AG10803 (cell line): Measurements from ENCODE around the gene DDX20.

ENCODE experiments used
- DNase-seq: peaks from one replicate; pipeline ENCODE4 v3.0.0; 2010; ENCODE audit warnings: low read depth
- H3K4me3 ChIP-seq: 2 replicates; pipeline ENCODE4 v1.5.1; 2011; ENCODE audit warnings: mild to moderate bottlenecking, low read length, control low read depth
- CTCF ChIP-seq: conservative IDR thresholded peaks from 2 replicates; pipeline ENCODE4 v1.5.1; 2011; ENCODE audit warnings: mild to moderate bottlenecking, low read length, control low read depth, inconsistent platforms

Gene DDX20

GRCh38 chr1:111725192-111725591 is 30.5 kb upstream of the DDX20 start:
- no peak for DNase-seq
- H3K4me3 ChIP-seq: no peak overlapping the region
- TF ChIP-seq CTCF: no peak

DNA sequence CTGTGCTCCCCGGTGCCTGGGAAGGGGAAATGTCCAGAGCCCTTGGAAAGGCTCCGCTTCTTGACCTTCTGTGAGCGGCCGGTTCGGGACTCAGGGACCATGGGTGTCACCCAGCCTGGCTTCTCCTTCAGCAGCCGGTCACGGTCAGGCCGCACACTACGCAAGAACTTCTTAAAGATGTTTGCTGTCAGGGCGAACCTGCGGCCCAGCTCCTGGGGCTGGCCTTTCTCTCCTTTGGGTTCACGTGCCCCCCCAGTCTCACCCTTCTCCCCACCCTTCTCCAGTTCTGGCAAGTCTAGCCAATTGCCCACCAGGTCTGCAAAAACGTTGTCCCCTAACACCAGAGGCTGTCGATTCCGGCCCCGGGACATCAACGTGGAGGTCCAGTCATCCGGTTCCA is 28.6 kb upstream of the DDX20 start:
- no peak for DNase-seq
- H3K4me3 ChIP-seq: no peak overlapping the region
- TF ChIP-seq CTCF: no peak

GRCh38 chr1:111729271-111729921 is 26.3 kb upstream of the DDX20 start:
- no peak for TF ChIP-seq CTCF
- DNase-seq: no peak
- no peak overlapping the region for H3K4me3 ChIP-seq

DNA sequence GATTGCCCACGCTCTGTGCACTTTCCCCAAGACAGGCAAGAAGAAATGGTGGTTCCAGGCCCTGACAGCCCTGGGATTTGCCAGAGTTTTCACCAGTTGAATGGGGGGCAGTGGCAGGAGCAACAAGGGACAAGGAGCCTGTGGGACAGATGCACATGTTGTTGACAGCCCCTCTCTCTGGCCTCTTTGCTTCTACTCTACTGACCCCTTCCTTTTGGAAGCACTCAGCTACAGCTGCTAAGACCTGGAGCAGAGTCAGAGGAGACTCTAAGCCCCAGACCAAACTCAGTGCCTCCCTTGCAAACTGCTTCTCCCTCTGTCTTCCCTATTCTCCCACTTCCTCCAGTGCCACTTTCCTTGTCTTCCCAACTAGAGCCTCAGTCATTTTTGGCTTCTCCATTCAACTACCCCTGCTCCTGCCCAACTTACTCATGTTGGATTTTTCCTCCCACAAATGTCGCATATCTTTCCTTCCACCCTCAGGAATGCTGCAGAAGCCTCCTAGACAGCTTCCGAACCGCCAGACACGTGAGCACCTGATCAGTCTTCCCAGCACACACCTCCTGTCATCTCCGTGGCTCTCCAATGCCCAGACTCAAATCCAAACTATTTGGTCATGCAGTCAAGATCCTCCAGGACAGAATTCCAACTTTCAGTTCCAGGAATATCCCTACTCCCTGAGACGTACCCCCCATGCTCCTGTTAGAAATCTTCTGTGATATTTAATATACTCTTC is 25.6 kb upstream of the DDX20 start:
- no peak for DNase-seq
- no peak for TF ChIP-seq CTCF
- no peak overlapping the region for H3K4me3 ChIP-seq

DNA sequence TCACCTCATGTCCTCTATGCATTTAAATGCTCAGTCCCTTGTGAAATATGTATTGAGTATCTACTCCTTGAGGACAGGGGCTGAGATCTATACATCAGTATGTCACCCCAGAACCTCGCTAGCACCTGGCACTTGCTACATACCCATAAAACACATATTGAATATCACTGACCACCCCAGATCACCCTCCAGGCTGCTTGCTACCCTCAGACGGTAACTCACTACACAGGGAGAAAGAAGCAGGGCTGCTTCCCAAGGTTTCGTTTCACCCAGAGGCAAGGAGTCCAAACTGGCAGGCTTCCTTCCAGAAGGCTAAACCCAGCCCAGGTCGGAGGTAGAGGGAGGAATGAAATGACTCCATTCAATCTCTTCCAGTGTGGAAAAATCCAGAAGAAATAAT is 25.0 kb upstream of the DDX20 start:
- no peak for TF ChIP-seq CTCF
- DNase-seq: no peak
- no peak overlapping the region for H3K4me3 ChIP-seq

- H3K4me3 ChIP-seq: no peak overlapping the region
Measured at GRCh38 chr1:111731956-111732355, 23.7 kb upstream of the DDX20 start.

More at GRCh38 chr1:111731956-111732355, 23.7 kb upstream of the DDX20 start:
- no peak for TF ChIP-seq CTCF
- DNase-seq: no peak
